HepG2 (cell line): Measurements from ENCODE around the gene MYADML2. TPM values are rescaled to one million over a fixed set of nuclear protein-coding genes. Genes with fewer than 3 reads are reported as not detected.

ENCODE experiments used
- AGO1 ChIP-seq: fragments of 200-400 bp; formaldehyde crosslinking; IDR thresholded peaks from 2 replicates; pipeline ENCODE4 v1.6.1; 2017; ENCODE audit warnings: mild to moderate bottlenecking, low read depth, low read length, moderate library complexity; ENCODE audit not compliant: poor library complexity, severe bottlenecking
- CAMTA2 ChIP-seq: sonication (generic); formaldehyde crosslinking; IDR thresholded peaks from 2 replicates; pipeline ENCODE4 v1.4.0; 2020; ENCODE audit warnings: mild to moderate bottlenecking, missing genetic modification reagents, borderline replicate concordance
- CENPBD1 ChIP-seq: sonication (generic); formaldehyde crosslinking; IDR thresholded peaks from 2 replicates; pipeline ENCODE4 v1.8.0; 2022; ENCODE audit warnings: missing genetic modification reagents, low read depth, mild to moderate bottlenecking, borderline replicate concordance
- DMAP1 ChIP-seq: IDR thresholded peaks from 2 replicates; pipeline ENCODE4 v1.6.1; 2016
- FOXK1 ChIP-seq: sonication (generic); formaldehyde crosslinking; IDR thresholded peaks from 2 replicates; pipeline ENCODE4 v1.4.0; 2020; ENCODE audit warnings: low read depth, missing genetic modification reagents, borderline replicate concordance
- GPN1 ChIP-seq: sonication (generic); formaldehyde crosslinking; IDR thresholded peaks from 2 replicates; pipeline ENCODE4 v1.5.1; 2020; ENCODE audit warnings: missing genetic modification reagents, borderline replicate concordance
- HHEX ChIP-seq: IDR thresholded peaks from 2 replicates; pipeline ENCODE4 v1.6.1; 2016; ENCODE audit warnings: control low read depth
- IRF2 ChIP-seq: IDR thresholded peaks from 2 replicates; pipeline ENCODE4 v1.6.1; 2018; ENCODE audit warnings: missing genetic modification reagents, missing compliant biosample characterization
- MEF2D ChIP-seq: sonication (generic); formaldehyde crosslinking; IDR thresholded peaks from 2 replicates; pipeline ENCODE4 v1.5.1; 2020; ENCODE audit warnings: mild to moderate bottlenecking, missing genetic modification reagents
- NFE2 ChIP-seq: sonication (generic); formaldehyde crosslinking; IDR thresholded peaks from 2 replicates; pipeline ENCODE4 v1.4.0; 2020; ENCODE audit warnings: missing genetic modification reagents
- NR2F1 ChIP-seq, 2 experiments: fragments of 450-650 bp in 1 of 2; formaldehyde crosslinking in 1 of 2; IDR thresholded peaks; 2 replicates each; pipeline versions ENCODE4 v1.5.0 to v1.6.1; 2016 to 2020; ENCODE audit warnings: mild to moderate bottlenecking in 1 of 2, missing compliant biosample characterization in 1 of 2, missing genetic modification reagents in 1 of 2, moderate library complexity in 1 of 2
- PAWR ChIP-seq: sonication (generic); formaldehyde crosslinking; IDR thresholded peaks from 2 replicates; pipeline ENCODE4 v1.4.0; 2020; ENCODE audit warnings: missing genetic modification reagents, mild to moderate bottlenecking, borderline replicate concordance
- PCBP1 ChIP-seq: fragments of 200-400 bp; formaldehyde crosslinking; IDR thresholded peaks from 2 replicates; pipeline ENCODE4 v1.6.1; 2017; ENCODE audit warnings: mild to moderate bottlenecking, low read depth, low read length, borderline replicate concordance
- POLR2AphosphoS5 ChIP-seq: IDR thresholded peaks from 2 replicates; pipeline ENCODE4 v1.6.1; 2012; ENCODE audit warnings: low read depth, low read length
- SP5 ChIP-seq: IDR thresholded peaks from 2 replicates; pipeline ENCODE4 v1.6.1; 2016; ENCODE audit warnings: low read depth, borderline replicate concordance
- YEATS2 ChIP-seq: sonication (generic); formaldehyde crosslinking; IDR thresholded peaks from 2 replicates; pipeline ENCODE4 v1.4.0; 2020; ENCODE audit warnings: missing genetic modification reagents, borderline replicate concordance
- ZFP36L1 ChIP-seq: sonication (generic); formaldehyde crosslinking; IDR thresholded peaks from 2 replicates; pipeline ENCODE4 v1.8.0; 2022; ENCODE audit warnings: mild to moderate bottlenecking, missing genetic modification reagents, moderate library complexity
- ZFP37 ChIP-seq: sonication (generic); formaldehyde crosslinking; IDR thresholded peaks from 2 replicates; pipeline ENCODE4 v1.4.0; 2020; ENCODE audit warnings: missing genetic modification reagents, borderline replicate concordance
- ZMAT3 ChIP-seq: sonication (generic); formaldehyde crosslinking; conservative IDR thresholded peaks from 2 replicates; pipeline ENCODE4 v1.7.0; 2021; ENCODE audit warnings: missing genetic modification reagents
- ZNF276 ChIP-seq: sonication (generic); formaldehyde crosslinking; IDR thresholded peaks from 2 replicates; pipeline ENCODE4 v1.4.0; 2020; ENCODE audit warnings: mild to moderate bottlenecking, low read depth, missing genetic modification reagents
- ZNF609 ChIP-seq: sonication (generic); formaldehyde crosslinking; IDR thresholded peaks from 2 replicates; pipeline ENCODE4 v1.4.0; 2020; ENCODE audit warnings: mild to moderate bottlenecking, missing genetic modification reagents, borderline replicate concordance
- ZNF644 ChIP-seq: IDR thresholded peaks from 2 replicates; pipeline ENCODE4 v1.6.1; 2016; ENCODE audit warnings: low read depth
- polyA plus RNA-seq, 8 experiments: library from polyadenylated mRNA; depleted of rRNA in 3 of 8; stranded (reverse) in 7 of 8; unstranded in 1 of 8; fragments of >200 nt; fragmentation: Illumina TruSeq in 4 of 8; extraction: Trizol in 4 of 8; gene quantifications; 2 replicates each; pipeline versions ENCODE4 v1.2.1 to v1.2.3, GENCODE V29; 2011 to 2016; ENCODE audit warnings: low read depth in 4 of 8, missing spikeins in 1 of 8, mixed read lengths in 1 of 8; ENCODE audit not compliant: insufficient read depth in 1 of 8
- total RNA-seq, 5 experiments: library from RNA; depleted of rRNA; stranded (reverse); fragments of >200 nt; fragmentation: Illumina TruSeq; extraction: Trizol; gene quantifications; 2 replicates each; pipeline ENCODE4 v1.2.3, GENCODE V29; 2016; ENCODE audit warnings: low read depth in 1 of 5
- TF ChIP-seq, protein P1 (sequence below): sonication (generic); formaldehyde crosslinking; IDR thresholded peaks from 2 replicates; pipeline ENCODE4 v1.4.0; 2020; ENCODE audit warnings: missing genetic modification reagents, borderline replicate concordance

MYADML2 gene
- total and polyA plus RNA-seq, 2 of the 13 experiments (the other 11 are each of a cell fraction or from before 2014, with no cell fraction given): not detected

GRCh38 chr17:81902023-81902652, 44.9 kb downstream of the MYADML2 start, which contains the start of gene NPB (continued):
- no peak for TF ChIP-seq CAMTA2 (CRISPR knock-in tag)
- no peak for TF ChIP-seq IRF2
- peak; percentile 100 for TF ChIP-seq AGO1
- no peak for TF ChIP-seq SP5 (CRISPR knock-in tag)
- TF ChIP-seq ZNF609 (CRISPR knock-in tag): 0 out of 2 replicates have a peak, but pooled peaks have one; percentile 17
- TF ChIP-seq NR2F1 (CRISPR knock-in tag; IDR thresholded peaks at IDR 0.05): no peak
- TF ChIP-seq ZMAT3 (CRISPR knock-in tag): peak; percentile 41; the same call in 1 of the 2 replicates
- TF ChIP-seq, protein P1, sequence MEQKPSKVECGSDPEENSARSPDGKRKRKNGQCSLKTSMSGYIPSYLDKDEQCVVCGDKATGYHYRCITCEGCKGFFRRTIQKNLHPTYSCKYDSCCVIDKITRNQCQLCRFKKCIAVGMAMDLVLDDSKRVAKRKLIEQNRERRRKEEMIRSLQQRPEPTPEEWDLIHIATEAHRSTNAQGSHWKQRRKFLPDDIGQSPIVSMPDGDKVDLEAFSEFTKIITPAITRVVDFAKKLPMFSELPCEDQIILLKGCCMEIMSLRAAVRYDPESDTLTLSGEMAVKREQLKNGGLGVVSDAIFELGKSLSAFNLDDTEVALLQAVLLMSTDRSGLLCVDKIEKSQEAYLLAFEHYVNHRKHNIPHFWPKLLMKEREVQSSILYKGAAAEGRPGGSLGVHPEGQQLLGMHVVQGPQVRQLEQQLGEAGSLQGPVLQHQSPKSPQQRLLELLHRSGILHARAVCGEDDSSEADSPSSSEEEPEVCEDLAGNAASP (CRISPR knock-in tag): no peak
- TF ChIP-seq PCBP1: no peak
- TF ChIP-seq ZNF644 (CRISPR knock-in tag): no peak
- TF ChIP-seq PAWR (CRISPR knock-in tag): no peak
- TF ChIP-seq HHEX: no peak
- TF ChIP-seq ZFP36L1 (CRISPR knock-in tag): no peak
- no peak for TF ChIP-seq GPN1
- TF ChIP-seq ZFP37 (CRISPR knock-in tag): no peak
- no peak for TF ChIP-seq YEATS2 (CRISPR knock-in tag)
- no peak for TF ChIP-seq ZNF276 (CRISPR knock-in tag)
- no peak for TF ChIP-seq DMAP1 (CRISPR knock-in tag)
- no peak for TF ChIP-seq NFE2
- TF ChIP-seq MEF2D (CRISPR knock-in tag): no peak
- TF ChIP-seq CENPBD1 (CRISPR knock-in tag): no peak
- TF ChIP-seq FOXK1 (CRISPR knock-in tag): no peak
- no peak for TF ChIP-seq POLR2AphosphoS5
